GM12878 (cell line): ENCODE measurements around the gene PGLYRP3. TPM values are rescaled to one million over a fixed set of nuclear protein-coding genes. Genes with fewer than 3 reads are reported as not detected.

Experiments
- ATAC-seq: fragments of 200-7000 bp; cut with Tn5 transposase; 3 replicates; pipeline ENCODE4 v1.9.1; 2020; ENCODE audit warnings: mild to moderate bottlenecking, moderate library complexity
- BruUV-seq: library from RNA; stranded (reverse); fragments of 400-500 nt; replicated peaks from 2 replicates; lab custom pipeline; 2021; lab: Mats Ljungman, UMichigan
- CTCF ChIA-PET: fragments of 300-600 bp; sonication (Branson Sonifier 250); formaldehyde crosslinking; extraction: SDS; loops from one replicate; lab custom pipeline; 2021; ENCODE audit warnings: inconsistent platforms; lab: Yijun Ruan, JAX
- POLR2A ChIA-PET: fragments of 350-600 bp; formaldehyde crosslinking; extraction: SDS; loops from one replicate; lab custom pipeline; 2021; ENCODE audit warnings: inconsistent platforms; lab: Charles Lee
- RAD21 ChIA-PET: fragments of 300-600 bp; sonication (Branson Sonifier 250); formaldehyde crosslinking; loops from one replicate; lab custom pipeline; 2023; ENCODE audit warnings: antibody characterized with exemption; ENCODE audit not compliant: unreplicated experiment; lab: Charles Lee
- SMC1A ChIA-PET: fragments of 300-600 bp; sonication (Branson Sonifier 250); formaldehyde crosslinking; loops from one replicate; lab custom pipeline; 2023; ENCODE audit not compliant: unreplicated experiment, uncharacterized antibody; lab: Charles Lee
- DNase-seq: peaks from one replicate; pipeline ENCODE4 v3.0.0-alpha.2; 2011; ENCODE audit warnings: low read depth, low spot score
- FAIRE-seq: peaks from 3 replicates; lab custom pipeline; 2011; peaks lifted over from hg19 to GRCh38; lab: Jason Lieb, UNC
- H2AFZ ChIP-seq: 2 replicates; pipeline ENCODE4 v1.6.0; 2011; ENCODE audit warnings: low read depth, low read length, control low read depth; ENCODE audit not compliant: control insufficient read depth
- H3K27ac ChIP-seq: 2 replicates; pipeline ENCODE4 v1.5.1; 2011; ENCODE audit warnings: control low read depth; ENCODE audit not compliant: control insufficient read depth, insufficient read depth
- H3K27me3 ChIP-seq, 2 experiments: replicated peaks in 1 of 2; 2 replicates each; pipeline versions ENCODE4 v1.6.0 to v1.6.1; 2011; ENCODE audit warnings: low read length in 1 of 2; ENCODE audit not compliant: control insufficient read depth in 2 of 2, insufficient read depth in 2 of 2
- H3K36me3 ChIP-seq, 2 experiments: 2 replicates each; pipeline ENCODE4 v1.5.1; 2011; ENCODE audit warnings: low read length in 1 of 2; ENCODE audit not compliant: control insufficient read depth in 2 of 2, insufficient read depth in 2 of 2
- H3K4me1 ChIP-seq: 2 replicates; pipeline ENCODE4 v1.6.1; 2011; ENCODE audit warnings: mild to moderate bottlenecking, low read length, moderate library complexity, mixed read lengths; ENCODE audit not compliant: control insufficient read depth, insufficient read depth
- H3K4me2 ChIP-seq: 2 replicates; pipeline ENCODE4 v1.6.0; 2011; ENCODE audit warnings: control low read depth; ENCODE audit not compliant: control insufficient read depth, insufficient read depth
- H3K4me3 ChIP-seq: fragments of 200-600 bp; sonication (generic); 2 replicates; pipeline ENCODE4 v1.5.1; 2016
- H3K79me2 ChIP-seq: 2 replicates; pipeline ENCODE4 v1.6.0; 2011; ENCODE audit warnings: low read length; ENCODE audit not compliant: control insufficient read depth, insufficient read depth
- H3K9ac ChIP-seq: 2 replicates; pipeline ENCODE4 v1.8.0; 2011; ENCODE audit warnings: low read length, control low read depth, mixed read lengths; ENCODE audit not compliant: control insufficient read depth, insufficient read depth
- H3K9me3 ChIP-seq: replicated peaks from 3 replicates; pipeline ENCODE4 v1.5.1; 2011; ENCODE audit warnings: mild to moderate bottlenecking, low read length; ENCODE audit not compliant: control insufficient read depth, insufficient read depth
- H4K20me1 ChIP-seq: 2 replicates; pipeline ENCODE4 v1.6.0; 2011; ENCODE audit not compliant: control insufficient read depth, insufficient read depth
- BACH1 ChIP-seq: fragments of 450-650 bp; IDR thresholded peaks from 2 replicates; pipeline ENCODE4 v1.6.1; 2017; ENCODE audit warnings: mild to moderate bottlenecking, borderline replicate concordance
- CBX5 ChIP-seq: sonication (generic); IDR thresholded peaks from 2 replicates; pipeline ENCODE4 v1.6.1; 2016; ENCODE audit warnings: low read depth, moderate library complexity, mild to moderate bottlenecking, inconsistent platforms
- CEBPB ChIP-seq, 2 experiments: fragments of 150-350 bp in 1 of 2; IDR thresholded peaks; 2 replicates each; pipeline ENCODE4 v1.6.1; 2012 to 2014; ENCODE audit warnings: low read depth in 2 of 2, low read length in 2 of 2, borderline replicate concordance in 1 of 2, inconsistent platforms in 1 of 2
- CHD2 ChIP-seq: IDR thresholded peaks from 2 replicates; pipeline ENCODE4 v1.6.1; 2011; ENCODE audit warnings: low read depth, low read length, improper control_type of control experiment, borderline replicate concordance
- IKZF2 ChIP-seq, 2 experiments: fragments of 450-650 bp; IDR thresholded peaks; 2 replicates each; pipeline ENCODE4 v1.6.1; 2017; ENCODE audit warnings: mild to moderate bottlenecking in 2 of 2, moderate library complexity in 2 of 2
- MYB ChIP-seq: fragments of 150-350 bp; IDR thresholded peaks from 2 replicates; pipeline ENCODE4 v1.6.1; 2014; ENCODE audit warnings: mild to moderate bottlenecking, low read depth, low read length, borderline replicate concordance
- NFXL1 ChIP-seq: fragments of 450-650 bp; IDR thresholded peaks from 2 replicates; pipeline ENCODE4 v1.6.1; 2017; ENCODE audit warnings: antibody characterized with exemption, mild to moderate bottlenecking, borderline replicate concordance
- RAD51 ChIP-seq: fragments of 450-650 bp; IDR thresholded peaks from 2 replicates; pipeline ENCODE4 v1.6.1; 2016; ENCODE audit warnings: moderate library complexity, mild to moderate bottlenecking, inconsistent platforms
- RELA ChIP-seq: fragments of 450-650 bp; IDR thresholded peaks from 2 replicates; pipeline ENCODE4 v1.8.0; 2014; ENCODE audit warnings: borderline replicate concordance; ENCODE audit not compliant: partially characterized antibody
- SIN3A ChIP-seq: IDR thresholded peaks from 2 replicates; pipeline ENCODE4 v1.6.1; 2012; ENCODE audit warnings: low read depth, low read length, improper control_type of control experiment
- SMC3 ChIP-seq: IDR thresholded peaks from 2 replicates; pipeline ENCODE4 v1.6.1; 2011; ENCODE audit warnings: low read length, improper control_type of control experiment, borderline replicate concordance
- SP1 ChIP-seq: IDR thresholded peaks from one replicate; pipeline ENCODE4 v1.6.1; 2011; ENCODE audit warnings: low read depth, low read length
- SREBF2 ChIP-seq: IDR thresholded peaks from 2 replicates; pipeline ENCODE4 v1.6.1; 2012; ENCODE audit warnings: mild to moderate bottlenecking, low read length
- WGBS: methylation state at CpG from one replicate; pipeline ENCODE4 v1.1.6; 2016; ENCODE audit warnings: low lambda C conversion rate; ENCODE audit not compliant: insufficient replicate concordance, insufficient coverage; ENCODE audit errors: missing lambda C conversion rate; 5-methylcytosine and 5-hydroxymethylcytosine counted together
- in situ Hi-C: fragments of 300-500 bp; cut with MboI; formaldehyde crosslinking; loops from 9 replicates; pipeline ENCODE4 v1.14.3; 2018; ENCODE audit warnings: mixed read lengths
- intact Hi-C: fragments of 100-400 bp; cut with micrococcal nuclease; formaldehyde crosslinking; loops from one replicate; pipeline ENCODE4 v1.14.2; 2022; ENCODE audit not compliant: unreplicated experiment
- polyA plus RNA-seq, 11 experiments: library from polyadenylated mRNA; depleted of rRNA in 4 of 11; unstranded in 6 of 11; stranded (reverse) in 5 of 11; fragments of >200 nt; fragmentation: Nextera tagmentation in 4 of 11; fragmentation: Illumina TruSeq in 1 of 11; extraction: Ambion mirVana in 4 of 11; extraction: Trizol in 1 of 11; gene quantifications; 1 replicate in 1 of 11; 2 replicates in 10 of 11; pipeline versions ENCODE4 v1.2.1 to v1.2.3, GENCODE V29; 2011 to 2016; ENCODE audit warnings: inconsistent platforms in 2 of 11, missing spikeins in 2 of 11, low read depth in 1 of 11
- total RNA-seq, 4 experiments: library from RNA; depleted of rRNA in 3 of 4; stranded (reverse); fragments of >200 nt in 3 of 4; fragmentation: Illumina TruSeq in 1 of 4; extraction: Trizol in 1 of 4; gene quantifications; 2 replicates each; pipeline versions ENCODE4 v1.2.1 to v1.2.3, GENCODE V29; 2013 to 2021
- TF ChIP-seq, protein P1 (sequence below): fragments of 450-650 bp; IDR thresholded peaks from 2 replicates; pipeline ENCODE4 v1.6.1; 2014; ENCODE audit warnings: mild to moderate bottlenecking
- TF ChIP-seq, protein P2 (sequence below): IDR thresholded peaks from 2 replicates; pipeline ENCODE4 v1.6.1; 2012; ENCODE audit warnings: low read depth, low read length, improper control_type of control experiment

PGLYRP3 gene
- total and polyA plus RNA-seq, 10 of the 15 experiments (the other 5 are each of a cell fraction or from before 2014, with no cell fraction given), result 0.10 to 0.49 (median 0.18) TPM; not detected in 7

DNA sequence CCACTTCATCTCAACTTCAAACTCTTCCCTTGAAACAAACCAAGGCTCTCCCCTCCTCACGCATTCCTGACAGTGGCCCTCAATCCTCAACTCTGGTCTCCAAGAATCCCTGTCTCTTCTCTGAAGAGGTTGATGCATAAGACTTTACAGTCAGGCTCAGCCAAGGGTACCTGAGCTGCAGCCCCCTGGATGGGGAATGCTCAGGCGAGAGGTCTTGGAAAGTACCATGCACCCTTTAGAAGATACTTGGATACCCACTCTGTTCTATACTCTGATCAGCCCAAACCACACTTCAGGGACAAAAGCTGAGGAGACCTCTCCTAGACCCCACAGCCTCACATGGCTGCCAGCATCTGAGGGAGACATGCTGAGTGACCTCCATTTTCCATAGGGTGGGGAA is 536 bp upstream of the PGLYRP3 start:
- CTCF ChIA-PET, result interaction anchor here (1.0 to 5.1 kb wide), 9 partner anchors 8 to 182 kb away, joined by 3 to 40 read pairs (median 6); no protein-coding TSS in a partner anchor
- intact Hi-C loops, result no loop called here
- TF ChIP-seq MYB (no peak), SP1 (no peak), RAD51 (no peak), IKZF2 (IDR thresholded peaks at IDR 0.05) (no peak), SIN3A (no peak), CHD2 (no peak), SREBF2 (no peak)

DNA sequence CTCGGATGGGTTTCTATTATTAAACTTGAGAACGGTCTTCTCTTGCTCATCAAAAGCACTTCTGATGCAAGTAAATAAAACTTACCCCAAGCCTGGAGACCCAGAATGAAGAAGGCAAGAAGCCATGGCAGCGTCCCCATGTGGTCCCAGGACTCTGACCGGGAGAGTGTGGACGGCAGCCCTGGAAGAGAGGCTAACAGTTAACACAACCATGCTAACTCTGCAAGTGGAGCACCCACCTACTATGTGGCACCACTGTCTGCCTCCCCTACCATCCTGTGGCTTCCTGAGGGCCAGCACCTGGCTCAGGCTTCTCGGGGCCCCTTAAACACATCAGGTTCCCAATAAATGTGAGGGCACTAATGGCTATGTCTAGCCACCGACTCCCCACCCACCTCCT is 2.2 kb downstream of the PGLYRP3 start:
- Histone ChIP-seq H3K27me3 (no peaks in the 10 kb centered on the region), H3K36me3 (no peaks in the 10 kb centered on the region), H3K9ac (no peak overlapping the region), H3K4me2 (no peak overlapping the region), H3K27ac (no peak overlapping the region), H3K9me3 (no peaks in the 10 kb centered on the region; the same call in 2 of the 3 replicates), H3K4me1 (no peaks in the 10 kb centered on the region), H3K4me3 (no peak overlapping the region), H4K20me1 (no peaks in the 10 kb centered on the region), H3K79me2 (no peaks in the 10 kb centered on the region), H2AFZ (no peak overlapping the region)
- intact Hi-C loops, result no loop called here
- in situ Hi-C loops, result no loop called here
- FAIRE-seq, result no peak
- no peak for DNase-seq
- TF ChIP-seq SMC3 (no peak), CBX5 (no peak), NFXL1 (no peak), CEBPB (IDR thresholded peaks at IDR 0.05; ENCODE audit: borderline replicate concordance in 1 of 2, low read depth in 2 of 2, low read length in 2 of 2) (no peak), RELA (no peak), CHD2 (no peak), BACH1 (no peak)
- TF ChIP-seq, protein P1, sequence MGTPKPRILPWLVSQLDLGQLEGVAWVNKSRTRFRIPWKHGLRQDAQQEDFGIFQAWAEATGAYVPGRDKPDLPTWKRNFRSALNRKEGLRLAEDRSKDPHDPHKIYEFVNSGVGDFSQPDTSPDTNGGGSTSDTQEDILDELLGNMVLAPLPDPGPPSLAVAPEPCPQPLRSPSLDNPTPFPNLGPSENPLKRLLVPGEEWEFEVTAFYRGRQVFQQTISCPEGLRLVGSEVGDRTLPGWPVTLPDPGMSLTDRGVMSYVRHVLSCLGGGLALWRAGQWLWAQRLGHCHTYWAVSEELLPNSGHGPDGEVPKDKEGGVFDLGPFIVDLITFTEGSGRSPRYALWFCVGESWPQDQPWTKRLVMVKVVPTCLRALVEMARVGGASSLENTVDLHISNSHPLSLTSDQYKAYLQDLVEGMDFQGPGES, result no peak
- TF ChIP-seq, protein P2, sequence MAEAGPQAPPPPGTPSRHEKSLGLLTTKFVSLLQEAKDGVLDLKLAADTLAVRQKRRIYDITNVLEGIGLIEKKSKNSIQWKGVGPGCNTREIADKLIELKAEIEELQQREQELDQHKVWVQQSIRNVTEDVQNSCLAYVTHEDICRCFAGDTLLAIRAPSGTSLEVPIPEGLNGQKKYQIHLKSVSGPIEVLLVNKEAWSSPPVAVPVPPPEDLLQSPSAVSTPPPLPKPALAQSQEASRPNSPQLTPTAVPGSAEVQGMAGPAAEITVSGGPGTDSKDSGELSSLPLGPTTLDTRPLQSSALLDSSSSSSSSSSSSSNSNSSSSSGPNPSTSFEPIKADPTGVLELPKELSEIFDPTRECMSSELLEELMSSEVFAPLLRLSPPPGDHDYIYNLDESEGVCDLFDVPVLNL, result no peak
- SMC1A ChIA-PET, result interaction anchor here (0.9 to 2.5 kb wide), 3 partner anchors 8 to 25 kb away, joined by 3 to 9 read pairs (median 5); no protein-coding TSS in a partner anchor
- RAD21 ChIA-PET, result no interaction called here
- POLR2A ChIA-PET, result no interaction called here
- ATAC-seq, result no peak
- CTCF ChIA-PET, result interaction anchor here (1.1 to 5.1 kb wide), 4 partner anchors 10 to 83 kb away, joined by 3 to 40 read pairs (median 3); no protein-coding TSS in a partner anchor
- BruUV-seq, result no TSS peak
- WGBS, result 26% methylated on average over 7 of the region's 7 CpGs

More for the DNA sequence above, 536 bp upstream of the PGLYRP3 start:
- DNase-seq (no peak), FAIRE-seq (no peak), ATAC-seq (no peak)
- in situ Hi-C loops, result no loop called here
- Histone ChIP-seq H3K9me3 (no peaks in the 10 kb centered on the region; the same call in 2 of the 3 replicates), H3K4me2 (no peak overlapping the region), H2AFZ (no peak overlapping the region), H3K27me3 (no peaks in the 10 kb centered on the region), H3K27ac (no peak overlapping the region), H3K4me3 (no peak overlapping the region), H3K36me3 (no peaks in the 10 kb centered on the region), H3K4me1 (no peaks in the 10 kb centered on the region), H3K79me2 (no peaks in the 10 kb centered on the region), H4K20me1 (no peaks in the 10 kb centered on the region), H3K9ac (no peak overlapping the region)
- no TSS peak for BruUV-seq
- ChIA-PET RAD21 (interaction anchor here (0.8 to 2.1 kb wide), 4 partner anchors 33 to 41 kb away, joined by 3 to 6 read pairs (median 4); partner anchors contain the start of gene PGLYRP4), SMC1A (interaction anchor here (0.6 to 3.1 kb wide), 5 partner anchors 11 to 38 kb away, joined by 3 to 14 read pairs (median 4); no protein-coding TSS in a partner anchor), POLR2A (no interaction called here)
- 12% methylated on average over 2 of the region's 2 CpGs for WGBS
